ENCODE measurements around the gene GOLGA6A. TPM values are rescaled to one million over a fixed set of nuclear protein-coding genes. Genes with fewer than 3 reads are reported as not detected.

GOLGA6A gene
- total RNA-seq, 2 experiments from 2014 or later = 0.16 to 0.42 TPM

DNA sequence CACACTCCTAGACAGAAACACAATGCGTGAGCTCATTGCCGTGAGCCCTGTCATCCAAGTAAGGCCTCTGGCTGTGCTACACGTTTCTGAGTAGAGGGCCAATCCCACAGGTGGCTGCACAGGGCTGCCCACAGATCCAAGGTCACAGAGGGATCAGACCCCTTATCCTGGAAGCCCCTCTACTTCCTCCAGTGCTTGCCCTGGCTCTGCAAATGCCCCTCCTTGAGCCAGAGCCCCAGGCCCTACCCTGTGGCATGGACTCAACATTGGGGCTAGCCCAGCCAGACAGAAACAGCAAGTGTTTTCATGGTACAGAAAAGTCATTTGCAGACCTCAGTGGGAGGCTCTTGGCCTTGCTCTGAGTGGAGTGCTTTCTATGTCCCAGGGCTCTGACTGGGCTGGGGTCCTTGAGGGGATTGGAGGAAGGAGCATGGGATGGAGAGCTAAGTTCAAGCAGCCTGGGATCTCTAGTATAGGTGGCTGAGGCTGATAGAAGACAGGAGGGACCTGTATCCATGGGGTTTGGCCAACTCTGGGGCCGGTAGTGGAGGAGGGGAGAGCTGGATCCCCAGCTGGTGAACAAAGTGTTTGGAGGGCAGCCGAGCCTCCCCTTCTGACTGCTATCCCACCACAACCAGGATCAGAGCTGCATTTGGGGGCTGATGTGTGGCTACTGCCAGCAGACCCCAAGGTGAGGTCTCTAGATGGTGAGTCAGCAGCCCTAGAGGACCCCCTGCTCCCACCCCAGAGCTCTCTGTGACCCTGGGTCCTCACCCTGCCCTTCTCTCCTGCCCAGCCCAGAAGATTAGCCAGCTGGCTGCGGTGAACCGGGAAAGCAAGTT, 38.7 kb downstream of the GOLGA6A start:
- H3K9me3 ChIP-seq (ENCODE audit: control insufficient read depth in 1 of 2, insufficient read depth in 1 of 2, low read length in 2 of 2) = no peaks in the 10 kb centered on the region
- CTCF ChIA-PET = no interaction called here
- ATAC-seq (ENCODE audit: poor library complexity) = no peak
- POLR2A ChIA-PET = interaction anchor here (0.8 to 1.0 kb wide), 2 partner anchors 49 to 103 kb away, joined by 3 to 4 read pairs; partner anchors contain the start of gene PML
- intact Hi-C loops (cut with DNase I, micrococcal nuclease) = no loop called here
- no peaks in the 10 kb centered on the region for H3K27me3 ChIP-seq (ENCODE audit: control insufficient read depth in 1 of 2, insufficient read depth in 2 of 2, low read length in 2 of 2)
- no peak for DNase-seq
- H3K4me1 ChIP-seq (ENCODE audit: insufficient read depth, low read length) = peaks cover 14% of the 10 kb centered on the region
- H3K4me3 Mint-ChIP-seq = no peak overlapping the region
- TF ChIP-seq, protein P1, sequence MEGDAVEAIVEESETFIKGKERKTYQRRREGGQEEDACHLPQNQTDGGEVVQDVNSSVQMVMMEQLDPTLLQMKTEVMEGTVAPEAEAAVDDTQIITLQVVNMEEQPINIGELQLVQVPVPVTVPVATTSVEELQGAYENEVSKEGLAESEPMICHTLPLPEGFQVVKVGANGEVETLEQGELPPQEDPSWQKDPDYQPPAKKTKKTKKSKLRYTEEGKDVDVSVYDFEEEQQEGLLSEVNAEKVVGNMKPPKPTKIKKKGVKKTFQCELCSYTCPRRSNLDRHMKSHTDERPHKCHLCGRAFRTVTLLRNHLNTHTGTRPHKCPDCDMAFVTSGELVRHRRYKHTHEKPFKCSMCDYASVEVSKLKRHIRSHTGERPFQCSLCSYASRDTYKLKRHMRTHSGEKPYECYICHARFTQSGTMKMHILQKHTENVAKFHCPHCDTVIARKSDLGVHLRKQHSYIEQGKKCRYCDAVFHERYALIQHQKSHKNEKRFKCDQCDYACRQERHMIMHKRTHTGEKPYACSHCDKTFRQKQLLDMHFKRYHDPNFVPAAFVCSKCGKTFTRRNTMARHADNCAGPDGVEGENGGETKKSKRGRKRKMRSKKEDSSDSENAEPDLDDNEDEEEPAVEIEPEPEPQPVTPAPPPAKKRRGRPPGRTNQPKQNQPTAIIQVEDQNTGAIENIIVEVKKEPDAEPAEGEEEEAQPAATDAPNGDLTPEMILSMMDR (IDR thresholded peaks at IDR 0.05) = no peak
- peaks cover 11% of the 10 kb centered on the region for H3K4me1 Mint-ChIP-seq (ENCODE audit: low read depth)
- no peak overlapping the region for H3K27ac Mint-ChIP-seq
- no peak overlapping the region for H3K27ac ChIP-seq (ENCODE audit: low read depth in 1 of 2, low read length in 2 of 2)
- peaks cover 18% of the 10 kb centered on the region for H3K36me3 Mint-ChIP-seq (ENCODE audit: low read depth)
- no peaks in the 10 kb centered on the region for H3K9me3 Mint-ChIP-seq
- no peak overlapping the region for H3K4me3 ChIP-seq (ENCODE audit: low read length)
- H3K27me3 Mint-ChIP-seq = no peaks in the 10 kb centered on the region
- peaks cover 23% of the 10 kb centered on the region for H3K36me3 ChIP-seq (ENCODE audit: insufficient read depth, low read length)

DNA sequence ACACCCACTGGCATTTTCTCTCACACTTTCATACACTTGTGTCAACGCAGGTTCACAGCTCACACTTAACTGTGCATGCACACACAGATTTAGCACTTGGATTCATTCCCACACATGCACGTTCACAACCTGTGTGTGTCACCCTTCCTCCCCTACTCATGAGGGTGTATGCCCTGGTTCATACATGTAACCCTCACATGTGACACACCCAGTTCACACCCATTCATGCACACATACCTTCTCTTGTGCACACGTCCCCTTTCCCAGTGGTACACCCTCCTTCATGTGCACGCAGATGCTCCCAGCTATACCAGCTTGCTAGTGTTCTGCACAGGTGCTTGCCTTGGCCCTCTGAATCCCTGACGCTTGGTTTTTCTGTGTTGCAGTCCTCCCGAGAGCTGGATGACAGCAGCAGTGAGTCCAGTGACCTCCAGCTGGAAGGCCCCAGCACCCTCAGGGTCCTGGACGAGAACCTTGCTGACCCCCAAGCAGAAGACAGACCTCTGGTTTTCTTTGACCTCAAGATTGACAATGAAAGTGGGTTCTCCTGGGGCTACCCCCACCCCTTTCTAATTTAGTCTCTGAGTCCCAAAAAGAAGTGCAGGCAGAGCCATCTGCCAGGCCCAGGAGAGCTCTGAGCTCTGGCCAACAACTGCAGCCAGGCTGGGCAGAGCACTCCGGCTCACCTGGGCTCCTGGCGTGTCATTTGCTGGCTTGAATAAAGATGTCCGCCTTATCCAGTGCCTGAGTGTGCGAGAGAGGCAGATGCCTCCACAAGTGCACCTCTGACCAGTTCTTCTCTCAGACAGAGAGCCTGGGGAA, 39.5 kb downstream of the GOLGA6A start:
- Mint-ChIP-seq H3K4me3 (no peak overlapping the region), H3K36me3 (ENCODE audit: low read depth) (peaks cover 23% of the 10 kb centered on the region), H3K27ac (no peak overlapping the region), H3K4me1 (ENCODE audit: low read depth) (peaks cover 2% of the 10 kb centered on the region), H3K27me3 (no peaks in the 10 kb centered on the region), H3K9me3 (no peaks in the 10 kb centered on the region)
- intact Hi-C loops (cut with DNase I, micrococcal nuclease) = no loop called here
- Histone ChIP-seq H3K4me3 (ENCODE audit: low read length) (no peak overlapping the region), H3K36me3 (ENCODE audit: insufficient read depth, low read length) (peaks cover 23% of the 10 kb centered on the region), H3K9me3 (ENCODE audit: control insufficient read depth in 1 of 2, insufficient read depth in 1 of 2, low read length in 2 of 2) (no peaks in the 10 kb centered on the region), H3K27ac (ENCODE audit: low read depth in 1 of 2, low read length in 2 of 2) (no peak overlapping the region), H3K4me1 (ENCODE audit: insufficient read depth, low read length) (peaks cover 5% of the 10 kb centered on the region), H3K27me3 (ENCODE audit: control insufficient read depth in 1 of 2, insufficient read depth in 2 of 2, low read length in 2 of 2) (no peaks in the 10 kb centered on the region)
- no peak for ATAC-seq (ENCODE audit: poor library complexity)
- TF ChIP-seq, protein P1 (IDR thresholded peaks at IDR 0.05) = no peak
- ChIA-PET CTCF (no interaction called here), POLR2A (interaction anchor here (0.6 to 0.8 kb wide), 2 partner anchors 38 to 102 kb away, joined by 3 read pairs; no protein-coding TSS in a partner anchor)
- no peak for DNase-seq

DNA sequence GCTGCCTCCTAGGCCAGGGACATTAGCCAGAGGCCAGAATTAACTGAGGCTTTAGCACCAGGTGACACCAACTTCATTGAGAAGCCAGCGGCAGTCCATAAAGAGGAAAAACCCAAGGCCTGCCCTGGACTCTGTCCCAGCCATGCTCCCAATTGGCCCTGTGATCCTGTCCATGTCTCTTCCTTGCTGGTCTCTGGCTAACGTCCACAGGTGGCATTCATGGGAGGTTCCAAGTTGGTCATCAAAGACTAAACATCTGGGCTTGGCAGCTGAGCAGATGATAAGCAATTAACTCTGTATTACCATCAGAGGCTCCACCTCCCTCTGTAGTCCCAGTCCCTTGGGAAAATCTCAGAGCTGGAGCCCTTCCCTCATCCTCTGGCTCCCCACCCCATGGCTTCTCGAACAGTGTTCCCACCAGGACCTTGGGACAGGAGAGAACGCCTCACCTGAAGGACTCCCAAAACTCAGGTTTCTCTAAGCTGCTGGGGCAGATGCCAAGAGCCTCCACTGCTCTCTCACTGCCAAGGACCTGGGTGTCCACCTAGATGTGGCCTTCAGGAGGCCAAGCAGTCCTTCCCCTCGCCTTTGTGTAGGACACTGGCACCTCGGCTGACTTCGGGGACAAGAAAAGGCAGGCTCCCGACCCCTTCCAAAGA, 40.4 kb downstream of the GOLGA6A start:
- Mint-ChIP-seq H3K27ac (no peak overlapping the region), H3K4me1 (ENCODE audit: low read depth) (no peaks in the 10 kb centered on the region), H3K9me3 (no peaks in the 10 kb centered on the region), H3K4me3 (no peak overlapping the region), H3K27me3 (no peaks in the 10 kb centered on the region), H3K36me3 (ENCODE audit: low read depth) (peaks cover 32% of the 10 kb centered on the region)
- no peaks in the 10 kb centered on the region for H3K27me3 ChIP-seq (ENCODE audit: control insufficient read depth in 1 of 2, insufficient read depth in 2 of 2, low read length in 2 of 2)
- no peaks in the 10 kb centered on the region for H3K4me1 ChIP-seq (ENCODE audit: insufficient read depth, low read length)
- ATAC-seq (ENCODE audit: poor library complexity) (no peak), DNase-seq (no peak)
- no peak overlapping the region for H3K27ac ChIP-seq (ENCODE audit: low read depth in 1 of 2, low read length in 2 of 2)
- peaks cover 28% of the 10 kb centered on the region for H3K36me3 ChIP-seq (ENCODE audit: insufficient read depth, low read length)
- ChIA-PET POLR2A (interaction anchor here (0.6 kb wide), 1 partner anchor 37 kb away, joined by 3 read pairs; no protein-coding TSS in a partner anchor), CTCF (no interaction called here)
- H3K9me3 ChIP-seq (ENCODE audit: control insufficient read depth in 1 of 2, insufficient read depth in 1 of 2, low read length in 2 of 2) = no peaks in the 10 kb centered on the region
- TF ChIP-seq, protein P1 (IDR thresholded peaks at IDR 0.05) = no peak
- intact Hi-C loops (cut with DNase I, micrococcal nuclease) = no loop called here
- H3K4me3 ChIP-seq (ENCODE audit: low read length) = no peak overlapping the region
